GM23248 (cell line): ENCODE data around the gene RAE1.

Experiments
- EZH2 ChIP-seq: fragments of 200-600 bp; sonication (generic); IDR thresholded peaks from 2 replicates; pipeline ENCODE4 v1.6.1; 2018; ENCODE audit warnings: antibody characterized with exemption, mild to moderate bottlenecking; ENCODE audit not compliant: insufficient read depth, poor library complexity, severe bottlenecking
- EZH2phosphoT487 ChIP-seq: fragments of 200-600 bp; sonication (generic); IDR thresholded peaks from 2 replicates; pipeline ENCODE4 v1.6.1; 2018; ENCODE audit warnings: antibody characterized with exemption, moderate library complexity, mild to moderate bottlenecking, low read depth; ENCODE audit not compliant: insufficient read depth

GRCh38 chr20:57352305-57352704, 1.2 kb downstream of the RAE1 start:
- TF ChIP-seq EZH2 (no peak), EZH2phosphoT487 (no peak)
